GM12878 (cell line): ENCODE data around the gene RBMS3. TPM values are rescaled to one million over a fixed set of nuclear protein-coding genes. Genes with fewer than 3 reads are reported as not detected.

Source experiments
- ATAC-seq: fragments of 200-7000 bp; cut with Tn5 transposase; 3 replicates; pipeline ENCODE4 v1.9.1; 2020; ENCODE audit warnings: mild to moderate bottlenecking, moderate library complexity
- BruUV-seq: library from RNA; stranded (reverse); fragments of 400-500 nt; replicated peaks from 2 replicates; lab custom pipeline; 2021; lab: Mats Ljungman, UMichigan
- CTCF ChIA-PET: fragments of 300-600 bp; sonication (Branson Sonifier 250); formaldehyde crosslinking; extraction: SDS; loops from one replicate; lab custom pipeline; 2021; ENCODE audit warnings: inconsistent platforms; lab: Yijun Ruan, JAX
- POLR2A ChIA-PET: fragments of 350-600 bp; formaldehyde crosslinking; extraction: SDS; loops from one replicate; lab custom pipeline; 2021; ENCODE audit warnings: inconsistent platforms; lab: Charles Lee
- RAD21 ChIA-PET: fragments of 300-600 bp; sonication (Branson Sonifier 250); formaldehyde crosslinking; loops from one replicate; lab custom pipeline; 2023; ENCODE audit warnings: antibody characterized with exemption; ENCODE audit not compliant: unreplicated experiment; lab: Charles Lee
- SMC1A ChIA-PET: fragments of 300-600 bp; sonication (Branson Sonifier 250); formaldehyde crosslinking; loops from one replicate; lab custom pipeline; 2023; ENCODE audit not compliant: unreplicated experiment, uncharacterized antibody; lab: Charles Lee
- DNase-seq: peaks from one replicate; pipeline ENCODE4 v3.0.0-alpha.2; 2011; ENCODE audit warnings: low read depth, low spot score
- FAIRE-seq: peaks from 3 replicates; lab custom pipeline; 2011; peaks lifted over from hg19 to GRCh38; lab: Jason Lieb, UNC
- H2AFZ ChIP-seq: 2 replicates; pipeline ENCODE4 v1.6.0; 2011; ENCODE audit warnings: low read depth, low read length, control low read depth; ENCODE audit not compliant: control insufficient read depth
- H3K27ac ChIP-seq: 2 replicates; pipeline ENCODE4 v1.5.1; 2011; ENCODE audit warnings: control low read depth; ENCODE audit not compliant: control insufficient read depth, insufficient read depth
- H3K27me3 ChIP-seq, 2 experiments: replicated peaks in 1 of 2; 2 replicates each; pipeline versions ENCODE4 v1.6.0 to v1.6.1; 2011; ENCODE audit warnings: low read length in 1 of 2; ENCODE audit not compliant: control insufficient read depth in 2 of 2, insufficient read depth in 2 of 2
- H3K36me3 ChIP-seq, 2 experiments: 2 replicates each; pipeline ENCODE4 v1.5.1; 2011; ENCODE audit warnings: low read length in 1 of 2; ENCODE audit not compliant: control insufficient read depth in 2 of 2, insufficient read depth in 2 of 2
- H3K4me1 ChIP-seq: 2 replicates; pipeline ENCODE4 v1.6.1; 2011; ENCODE audit warnings: mild to moderate bottlenecking, low read length, moderate library complexity, mixed read lengths; ENCODE audit not compliant: control insufficient read depth, insufficient read depth
- H3K4me2 ChIP-seq: 2 replicates; pipeline ENCODE4 v1.6.0; 2011; ENCODE audit warnings: control low read depth; ENCODE audit not compliant: control insufficient read depth, insufficient read depth
- H3K4me3 ChIP-seq: fragments of 200-600 bp; sonication (generic); 2 replicates; pipeline ENCODE4 v1.5.1; 2016
- H3K79me2 ChIP-seq: 2 replicates; pipeline ENCODE4 v1.6.0; 2011; ENCODE audit warnings: low read length; ENCODE audit not compliant: control insufficient read depth, insufficient read depth
- H3K9ac ChIP-seq: 2 replicates; pipeline ENCODE4 v1.8.0; 2011; ENCODE audit warnings: low read length, control low read depth, mixed read lengths; ENCODE audit not compliant: control insufficient read depth, insufficient read depth
- H3K9me3 ChIP-seq: replicated peaks from 3 replicates; pipeline ENCODE4 v1.5.1; 2011; ENCODE audit warnings: mild to moderate bottlenecking, low read length; ENCODE audit not compliant: control insufficient read depth, insufficient read depth
- H4K20me1 ChIP-seq: 2 replicates; pipeline ENCODE4 v1.6.0; 2011; ENCODE audit not compliant: control insufficient read depth, insufficient read depth
- BMI1 ChIP-seq: fragments of 450-650 bp; IDR thresholded peaks from 2 replicates; pipeline ENCODE4 v1.6.1; 2016; ENCODE audit warnings: mild to moderate bottlenecking, moderate library complexity, borderline replicate concordance
- EED ChIP-seq: sonication (generic); IDR thresholded peaks from 2 replicates; pipeline ENCODE4 v1.6.1; 2016; ENCODE audit warnings: antibody characterized with exemption, low read depth
- FOXM1 ChIP-seq: IDR thresholded peaks from 2 replicates; pipeline ENCODE4 v1.6.1; 2012; ENCODE audit warnings: low read depth, mild to moderate bottlenecking, inconsistent platforms, low read length, moderate library complexity
- HCFC1 ChIP-seq: fragments of 150-350 bp; IDR thresholded peaks from 2 replicates; pipeline ENCODE4 v1.6.1; 2014; ENCODE audit warnings: low read length
- HDAC6 ChIP-seq: fragments of 200-600 bp; sonication (generic); IDR thresholded peaks from one replicate; pipeline ENCODE4 v1.8.0; 2017; ENCODE audit warnings: antibody characterized with exemption; ENCODE audit not compliant: unreplicated experiment
- HDGF ChIP-seq: fragments of 450-650 bp; IDR thresholded peaks from 2 replicates; pipeline ENCODE4 v1.6.1; 2016; ENCODE audit warnings: antibody characterized with exemption
- JUNB ChIP-seq: IDR thresholded peaks from 2 replicates; pipeline ENCODE4 v1.6.1; 2016; ENCODE audit warnings: antibody characterized with exemption, mild to moderate bottlenecking
- PML ChIP-seq: IDR thresholded peaks from 2 replicates; pipeline ENCODE4 v1.6.1; 2012; ENCODE audit warnings: low read length, inconsistent platforms
- RAD51 ChIP-seq: fragments of 450-650 bp; IDR thresholded peaks from 2 replicates; pipeline ENCODE4 v1.6.1; 2016; ENCODE audit warnings: moderate library complexity, mild to moderate bottlenecking, inconsistent platforms
- SREBF2 ChIP-seq: IDR thresholded peaks from 2 replicates; pipeline ENCODE4 v1.6.1; 2012; ENCODE audit warnings: mild to moderate bottlenecking, low read length
- ZBED1 ChIP-seq: IDR thresholded peaks from 2 replicates; pipeline ENCODE4 v1.6.1; 2016; ENCODE audit warnings: borderline replicate concordance
- ZBTB40 ChIP-seq: fragments of 450-650 bp; IDR thresholded peaks from 2 replicates; pipeline ENCODE4 v1.6.1; 2016; ENCODE audit warnings: mild to moderate bottlenecking, moderate library complexity, borderline replicate concordance
- WGBS: methylation state at CpG from one replicate; pipeline ENCODE4 v1.1.6; 2016; ENCODE audit warnings: low lambda C conversion rate; ENCODE audit not compliant: insufficient replicate concordance, insufficient coverage; ENCODE audit errors: missing lambda C conversion rate; 5-methylcytosine and 5-hydroxymethylcytosine counted together
- in situ Hi-C: fragments of 300-500 bp; cut with MboI; formaldehyde crosslinking; loops from 9 replicates; pipeline ENCODE4 v1.14.3; 2018; ENCODE audit warnings: mixed read lengths
- intact Hi-C: fragments of 100-400 bp; cut with micrococcal nuclease; formaldehyde crosslinking; loops from one replicate; pipeline ENCODE4 v1.14.2; 2022; ENCODE audit not compliant: unreplicated experiment
- polyA plus RNA-seq, 11 experiments: library from polyadenylated mRNA; depleted of rRNA in 4 of 11; unstranded in 6 of 11; stranded (reverse) in 5 of 11; fragments of >200 nt; fragmentation: Nextera tagmentation in 4 of 11; fragmentation: Illumina TruSeq in 1 of 11; extraction: Ambion mirVana in 4 of 11; extraction: Trizol in 1 of 11; gene quantifications; 1 replicate in 1 of 11; 2 replicates in 10 of 11; pipeline versions ENCODE4 v1.2.1 to v1.2.3, GENCODE V29; 2011 to 2016; ENCODE audit warnings: inconsistent platforms in 2 of 11, missing spikeins in 2 of 11, low read depth in 1 of 11
- total RNA-seq, 4 experiments: library from RNA; depleted of rRNA in 3 of 4; stranded (reverse); fragments of >200 nt in 3 of 4; fragmentation: Illumina TruSeq in 1 of 4; extraction: Trizol in 1 of 4; gene quantifications; 2 replicates each; pipeline versions ENCODE4 v1.2.1 to v1.2.3, GENCODE V29; 2013 to 2021
- TF ChIP-seq, protein P1 (sequence below): fragments of 150-350 bp; IDR thresholded peaks from 2 replicates; pipeline ENCODE4 v1.6.1; 2014; ENCODE audit warnings: mild to moderate bottlenecking, low read depth, low read length
- TF ChIP-seq, protein P2 (sequence below): fragments of 450-650 bp; IDR thresholded peaks from 2 replicates; pipeline ENCODE4 v1.6.1; 2017; ENCODE audit warnings: mild to moderate bottlenecking, moderate library complexity
- TF ChIP-seq, protein P3 (sequence below): fragments of 450-650 bp; IDR thresholded peaks from 2 replicates; pipeline ENCODE4 v1.6.1; 2016; ENCODE audit warnings: mild to moderate bottlenecking

Gene RBMS3
- total and polyA plus RNA-seq, 10 of the 15 experiments (the other 5 are each of a cell fraction or from before 2014, with no cell fraction given): 0.79 to 4.7 (median 3.1) TPM

DNA sequence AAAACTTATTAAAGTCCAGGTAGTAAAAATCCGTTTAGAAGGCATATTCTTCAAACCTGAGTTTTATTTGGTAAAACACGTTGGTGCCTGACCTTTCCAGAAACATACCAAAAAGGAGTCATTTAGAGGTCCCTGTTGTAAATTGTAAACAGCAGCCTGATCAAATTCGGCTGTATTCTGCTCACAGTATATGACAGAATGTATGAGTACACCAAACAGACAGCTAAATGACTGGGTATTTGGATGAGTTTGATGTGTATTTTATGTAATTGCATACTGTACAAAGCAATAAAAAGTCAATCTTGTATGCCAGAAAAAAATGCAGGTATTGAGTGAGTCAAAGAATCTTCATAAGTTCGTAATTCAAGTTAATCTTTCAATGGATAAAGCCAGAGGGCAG, 330.4 kb downstream of the RBMS3 start:
- no TSS peak for BruUV-seq
- no peaks in the 10 kb centered on the region for H3K79me2 ChIP-seq
- H3K9me3 ChIP-seq: no peaks in the 10 kb centered on the region
- ChIA-PET CTCF (no interaction called here), SMC1A (no interaction called here), RAD21 (no interaction called here), POLR2A (no interaction called here)
- H2AFZ ChIP-seq: no peak overlapping the region
- H3K36me3 ChIP-seq: no peaks in the 10 kb centered on the region
- H4K20me1 ChIP-seq: no peaks in the 10 kb centered on the region
- ATAC-seq (no peak), FAIRE-seq (no peak), DNase-seq (no peak)
- in situ Hi-C loops (no loop called here), intact Hi-C loops (no loop called here)
- H3K4me3 ChIP-seq: no peak overlapping the region
- H3K4me2 ChIP-seq: no peak overlapping the region
- no peaks in the 10 kb centered on the region for H3K4me1 ChIP-seq
- no peaks in the 10 kb centered on the region for H3K27me3 ChIP-seq
- 7% methylated on average over 4 of the region's 4 CpGs for WGBS
- no peak overlapping the region for H3K27ac ChIP-seq
- H3K9ac ChIP-seq: no peak overlapping the region
- TF ChIP-seq ZBED1 (no peak), ZBTB40 (no peak), JUNB (no peak), HCFC1 (no peak), RAD51 (no peak), PML (no peak), EED (no peak), FOXM1 (no peak), HDAC6 (no peak), BMI1 (no peak), SREBF2 (no peak), HDGF (no peak)
- TF ChIP-seq, protein P1, sequence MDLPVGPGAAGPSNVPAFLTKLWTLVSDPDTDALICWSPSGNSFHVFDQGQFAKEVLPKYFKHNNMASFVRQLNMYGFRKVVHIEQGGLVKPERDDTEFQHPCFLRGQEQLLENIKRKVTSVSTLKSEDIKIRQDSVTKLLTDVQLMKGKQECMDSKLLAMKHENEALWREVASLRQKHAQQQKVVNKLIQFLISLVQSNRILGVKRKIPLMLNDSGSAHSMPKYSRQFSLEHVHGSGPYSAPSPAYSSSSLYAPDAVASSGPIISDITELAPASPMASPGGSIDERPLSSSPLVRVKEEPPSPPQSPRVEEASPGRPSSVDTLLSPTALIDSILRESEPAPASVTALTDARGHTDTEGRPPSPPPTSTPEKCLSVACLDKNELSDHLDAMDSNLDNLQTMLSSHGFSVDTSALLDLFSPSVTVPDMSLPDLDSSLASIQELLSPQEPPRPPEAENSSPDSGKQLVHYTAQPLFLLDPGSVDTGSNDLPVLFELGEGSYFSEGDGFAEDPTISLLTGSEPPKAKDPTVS: no peak
- TF ChIP-seq, protein P2, sequence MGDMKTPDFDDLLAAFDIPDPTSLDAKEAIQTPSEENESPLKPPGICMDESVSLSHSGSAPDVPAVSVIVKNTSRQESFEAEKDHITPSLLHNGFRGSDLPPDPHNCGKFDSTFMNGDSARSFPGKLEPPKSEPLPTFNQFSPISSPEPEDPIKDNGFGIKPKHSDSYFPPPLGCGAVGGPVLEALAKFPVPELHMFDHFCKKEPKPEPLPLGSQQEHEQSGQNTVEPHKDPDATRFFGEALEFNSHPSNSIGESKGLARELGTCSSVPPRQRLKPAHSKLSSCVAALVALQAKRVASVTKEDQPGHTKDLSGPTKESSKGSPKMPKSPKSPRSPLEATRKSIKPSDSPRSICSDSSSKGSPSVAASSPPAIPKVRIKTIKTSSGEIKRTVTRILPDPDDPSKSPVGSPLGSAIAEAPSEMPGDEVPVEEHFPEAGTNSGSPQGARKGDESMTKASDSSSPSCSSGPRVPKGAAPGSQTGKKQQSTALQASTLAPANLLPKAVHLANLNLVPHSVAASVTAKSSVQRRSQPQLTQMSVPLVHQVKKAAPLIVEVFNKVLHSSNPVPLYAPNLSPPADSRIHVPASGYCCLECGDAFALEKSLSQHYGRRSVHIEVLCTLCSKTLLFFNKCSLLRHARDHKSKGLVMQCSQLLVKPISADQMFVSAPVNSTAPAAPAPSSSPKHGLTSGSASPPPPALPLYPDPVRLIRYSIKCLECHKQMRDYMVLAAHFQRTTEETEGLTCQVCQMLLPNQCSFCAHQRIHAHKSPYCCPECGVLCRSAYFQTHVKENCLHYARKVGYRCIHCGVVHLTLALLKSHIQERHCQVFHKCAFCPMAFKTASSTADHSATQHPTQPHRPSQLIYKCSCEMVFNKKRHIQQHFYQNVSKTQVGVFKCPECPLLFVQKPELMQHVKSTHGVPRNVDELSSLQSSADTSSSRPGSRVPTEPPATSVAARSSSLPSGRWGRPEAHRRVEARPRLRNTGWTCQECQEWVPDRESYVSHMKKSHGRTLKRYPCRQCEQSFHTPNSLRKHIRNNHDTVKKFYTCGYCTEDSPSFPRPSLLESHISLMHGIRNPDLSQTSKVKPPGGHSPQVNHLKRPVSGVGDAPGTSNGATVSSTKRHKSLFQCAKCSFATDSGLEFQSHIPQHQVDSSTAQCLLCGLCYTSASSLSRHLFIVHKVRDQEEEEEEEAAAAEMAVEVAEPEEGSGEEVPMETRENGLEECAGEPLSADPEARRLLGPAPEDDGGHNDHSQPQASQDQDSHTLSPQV: no peak
- TF ChIP-seq, protein P3, sequence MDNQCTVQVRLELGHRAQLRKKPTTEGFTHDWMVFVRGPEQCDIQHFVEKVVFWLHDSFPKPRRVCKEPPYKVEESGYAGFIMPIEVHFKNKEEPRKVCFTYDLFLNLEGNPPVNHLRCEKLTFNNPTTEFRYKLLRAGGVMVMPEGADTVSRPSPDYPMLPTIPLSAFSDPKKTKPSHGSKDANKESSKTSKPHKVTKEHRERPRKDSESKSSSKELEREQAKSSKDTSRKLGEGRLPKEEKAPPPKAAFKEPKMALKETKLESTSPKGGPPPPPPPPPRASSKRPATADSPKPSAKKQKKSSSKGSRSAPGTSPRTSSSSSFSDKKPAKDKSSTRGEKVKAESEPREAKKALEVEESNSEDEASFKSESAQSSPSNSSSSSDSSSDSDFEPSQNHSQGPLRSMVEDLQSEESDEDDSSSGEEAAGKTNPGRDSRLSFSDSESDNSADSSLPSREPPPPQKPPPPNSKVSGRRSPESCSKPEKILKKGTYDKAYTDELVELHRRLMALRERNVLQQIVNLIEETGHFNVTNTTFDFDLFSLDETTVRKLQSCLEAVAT: no peak
